ENCODE measurements around the gene NID2.
A peak's percentile ranks its signal among the peaks of the same experiment; 100 is the strongest.

NID2 gene

DNA sequence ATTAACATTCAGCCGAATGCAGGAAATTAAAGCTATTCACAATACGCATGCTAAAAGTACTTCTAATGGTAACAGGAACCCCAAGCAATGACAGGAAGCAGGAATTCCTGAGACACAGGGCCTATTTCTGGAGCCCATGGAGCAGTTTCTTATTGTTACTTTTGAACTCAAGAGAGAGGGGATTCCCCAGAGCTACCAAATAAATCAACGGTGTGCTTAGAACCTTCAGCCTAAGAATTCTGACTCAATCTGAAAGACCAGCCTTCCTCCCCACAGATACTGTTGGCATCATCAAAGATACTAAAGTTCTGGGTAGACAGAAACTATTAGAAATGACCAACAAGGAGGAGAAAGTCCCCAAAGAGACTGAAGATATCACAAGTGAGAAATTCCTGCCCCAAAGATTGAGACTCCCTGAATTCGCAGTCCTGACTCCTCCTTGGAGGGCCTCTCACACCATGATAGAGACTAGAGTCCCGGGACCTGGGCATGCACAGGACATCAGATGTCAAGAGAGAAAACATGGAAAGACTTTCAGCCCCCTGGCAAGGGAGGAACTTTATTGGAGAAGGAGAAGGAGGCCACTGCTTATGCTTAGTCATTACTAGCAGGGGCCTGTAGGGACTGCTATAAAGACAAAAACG, 46.8 kb downstream of the NID2 start:
- DNase-seq, result no peak

DNA sequence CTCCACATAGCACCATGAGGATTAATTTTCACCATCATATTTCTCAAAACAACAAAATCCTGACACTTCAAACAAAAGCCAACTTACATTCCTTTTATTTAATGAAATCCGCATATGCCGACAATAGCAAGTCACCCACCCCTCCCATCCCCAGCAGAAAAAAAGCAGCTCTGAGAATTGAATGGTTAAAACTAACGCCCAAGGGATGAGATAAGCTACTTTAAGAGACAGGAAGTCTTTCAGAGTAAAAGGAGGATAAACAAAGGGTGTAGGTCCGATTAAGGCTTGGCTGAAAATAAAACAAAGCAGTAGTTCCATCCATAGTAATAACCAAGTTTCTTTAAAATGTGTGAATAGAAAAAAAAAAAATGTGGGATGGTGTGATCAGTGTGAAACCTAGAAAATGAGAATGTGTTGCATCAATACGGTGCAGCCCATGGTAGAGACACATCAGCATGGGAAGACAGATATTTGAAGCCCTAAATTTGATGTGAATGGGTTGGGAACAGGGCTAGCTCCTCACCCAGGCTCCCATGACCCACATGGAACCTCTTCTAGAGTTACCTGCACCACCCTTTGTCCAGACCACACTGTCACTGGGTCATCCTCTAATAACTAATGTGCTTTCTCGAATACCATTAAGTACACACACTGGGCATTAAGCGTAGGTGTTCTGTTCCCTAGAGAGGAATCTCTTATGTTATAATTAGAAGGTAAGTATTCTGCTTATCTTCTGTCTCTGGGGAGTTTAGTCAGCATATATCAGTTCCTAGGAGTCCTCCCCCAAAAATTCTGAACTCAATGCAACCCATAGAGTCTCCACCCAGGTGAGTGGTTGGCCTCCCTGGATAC, 47.8 kb downstream of the NID2 start:
- DNase-seq, result no peak

DNA sequence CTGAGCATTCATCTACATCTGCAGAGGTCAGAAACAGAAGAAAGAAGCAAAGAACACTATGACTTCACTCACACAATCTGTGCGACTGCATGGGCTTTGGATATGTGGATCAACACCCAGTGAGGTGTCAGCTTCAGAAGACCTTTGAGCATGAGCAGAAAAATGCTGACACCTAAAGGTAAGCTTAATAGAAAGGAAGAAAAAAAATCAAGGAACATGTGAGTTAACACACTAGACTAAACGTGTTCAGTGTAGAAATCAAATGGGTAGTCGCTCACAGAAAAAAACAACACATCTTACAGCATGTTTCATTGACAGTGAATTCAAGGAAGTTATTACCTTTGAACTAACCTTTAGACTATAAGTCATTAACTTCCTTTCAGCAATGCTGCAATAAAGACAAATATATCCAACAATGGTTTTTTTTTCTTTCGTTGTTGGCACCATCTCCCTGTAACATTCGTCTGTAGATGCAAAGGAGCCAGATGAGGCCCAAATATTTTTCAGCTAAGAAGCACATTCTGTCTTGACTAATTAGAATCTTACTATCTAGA, 48.6 kb downstream of the NID2 start:
- DNase-seq, result no peak

DNA sequence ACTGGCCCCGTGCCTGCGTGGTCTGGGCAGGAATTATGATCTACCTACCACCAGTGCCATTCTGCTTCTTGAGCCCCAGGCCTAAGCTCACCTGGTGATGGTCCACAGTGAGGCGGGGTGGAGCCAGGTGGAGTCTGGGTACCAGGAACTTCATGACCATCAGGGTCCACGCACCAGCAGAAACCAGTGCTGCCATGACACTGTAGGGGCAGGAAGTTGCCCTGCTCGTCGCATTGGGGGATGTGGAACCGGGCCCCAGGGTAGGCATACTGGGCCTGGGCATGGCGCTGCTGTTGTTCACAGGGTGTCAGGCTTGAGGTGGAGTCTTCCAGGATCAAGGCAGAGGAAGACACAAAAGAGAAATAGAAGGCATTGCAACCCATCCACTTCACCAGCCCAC, 49.9 kb downstream of the NID2 start:
- DNase-seq, result no peak

DNA sequence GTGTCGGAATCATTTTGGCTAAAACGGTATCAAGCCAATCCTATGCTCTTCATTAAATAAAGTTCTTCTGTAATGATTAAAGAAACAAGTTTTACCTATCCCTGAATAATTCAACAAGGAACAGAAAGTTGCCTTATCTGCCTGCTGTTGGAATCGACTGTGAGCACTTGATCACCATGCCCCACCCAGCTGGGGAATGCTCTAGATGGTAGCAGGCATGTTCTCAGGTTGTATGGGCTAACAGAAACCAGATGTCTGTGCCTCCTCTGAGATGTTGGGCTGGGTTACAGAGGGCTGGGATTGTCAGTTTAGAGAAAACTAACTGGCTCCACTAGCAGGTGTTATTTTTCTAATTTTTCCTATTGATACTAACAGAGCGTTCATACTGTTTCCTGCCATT, 50.6 kb downstream of the NID2 start:
- DNase-seq, result no peak

DNA sequence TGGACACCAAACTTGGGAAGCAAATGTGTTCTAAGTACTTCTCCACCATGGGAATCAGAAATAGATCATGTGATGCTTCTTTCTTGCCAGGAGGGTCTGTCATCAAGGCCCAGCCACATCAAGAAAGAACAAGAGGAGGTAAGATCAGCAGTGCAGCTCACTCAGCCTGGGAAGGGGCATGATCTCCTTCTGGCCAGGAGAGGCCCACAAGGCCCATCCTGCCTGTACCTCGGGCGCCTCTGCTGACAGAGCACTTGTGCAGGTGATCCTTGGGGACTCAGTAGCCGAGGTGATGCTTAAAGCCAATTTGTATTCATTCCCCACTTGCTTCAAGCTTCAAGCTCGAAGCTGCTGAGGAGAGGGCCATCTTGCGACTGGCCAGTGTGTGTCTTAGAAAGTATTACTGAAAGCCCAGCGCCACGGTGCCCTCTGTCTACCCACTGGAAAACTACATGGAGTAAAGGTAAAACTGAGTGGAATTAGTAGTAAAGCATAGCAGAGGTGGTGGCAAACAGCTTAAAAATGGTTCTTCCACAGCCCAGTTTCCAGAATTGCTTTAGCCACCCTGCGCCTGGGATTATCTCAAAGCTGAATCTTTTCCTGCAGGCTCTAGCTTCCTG, 53.3 kb downstream of the NID2 start:
- peak; percentile 10 for DNase-seq

DNA sequence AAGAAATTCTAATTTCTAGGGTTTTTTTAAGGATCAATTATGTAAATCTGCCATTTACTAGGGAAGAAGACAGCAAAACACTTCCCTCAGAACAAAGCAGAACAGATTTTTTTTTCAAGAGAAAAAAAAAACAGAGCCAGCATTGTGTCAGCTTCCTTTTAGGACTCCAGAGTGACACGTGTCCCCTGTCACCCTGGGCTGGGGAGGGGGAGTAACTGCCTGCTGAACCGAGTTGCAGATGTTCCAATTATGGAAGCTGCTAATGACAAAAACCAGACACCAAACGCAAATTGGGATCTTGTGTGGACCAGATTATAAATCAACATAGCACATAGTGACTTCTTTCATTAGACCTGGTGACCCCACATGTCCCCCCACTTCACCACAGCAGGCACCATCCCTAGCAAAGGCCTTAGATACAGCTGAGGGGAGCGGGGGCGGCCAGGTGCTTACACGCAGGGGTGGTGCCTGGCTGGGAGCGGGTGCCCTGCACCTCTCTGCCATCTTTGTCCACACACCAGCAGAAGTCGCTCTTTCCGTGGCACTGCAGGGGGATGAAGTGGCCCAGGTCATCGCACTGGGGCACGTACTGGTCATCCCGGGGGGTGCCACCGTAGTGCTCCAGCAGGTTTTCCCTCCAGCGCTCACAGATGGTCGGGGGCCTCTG, 54.1 kb downstream of the NID2 start:
- no peak for DNase-seq

DNA sequence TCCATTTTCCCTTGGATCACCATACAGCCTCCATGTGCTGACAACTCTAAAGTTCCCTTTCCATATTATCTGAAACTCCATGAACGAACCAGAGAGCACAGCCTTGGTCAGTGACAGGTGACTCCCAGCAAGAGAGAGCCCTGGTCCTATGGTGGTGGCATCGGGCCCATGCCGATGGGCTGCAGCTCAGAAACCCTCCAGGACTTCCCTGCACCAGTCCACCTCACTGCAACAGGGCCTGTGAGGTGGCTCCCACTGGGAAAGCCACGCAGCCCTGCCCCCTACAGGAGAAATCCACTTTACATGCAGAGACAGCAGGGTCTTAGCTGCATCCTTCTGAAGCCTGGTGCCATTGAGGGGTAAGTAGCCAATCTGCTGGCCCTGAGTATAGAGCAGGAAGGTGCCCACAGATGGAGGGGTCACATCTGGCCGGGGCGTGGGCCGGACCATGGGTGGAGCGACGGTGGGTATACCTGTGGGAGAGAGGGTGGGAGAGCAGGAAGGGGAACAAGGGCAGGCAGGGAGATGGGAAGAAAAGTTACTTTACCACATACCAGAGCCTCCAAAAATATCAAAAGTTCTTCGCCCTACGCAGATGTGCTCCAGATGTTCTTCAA, 54.8 kb downstream of the NID2 start:
- no peak for DNase-seq

DNA sequence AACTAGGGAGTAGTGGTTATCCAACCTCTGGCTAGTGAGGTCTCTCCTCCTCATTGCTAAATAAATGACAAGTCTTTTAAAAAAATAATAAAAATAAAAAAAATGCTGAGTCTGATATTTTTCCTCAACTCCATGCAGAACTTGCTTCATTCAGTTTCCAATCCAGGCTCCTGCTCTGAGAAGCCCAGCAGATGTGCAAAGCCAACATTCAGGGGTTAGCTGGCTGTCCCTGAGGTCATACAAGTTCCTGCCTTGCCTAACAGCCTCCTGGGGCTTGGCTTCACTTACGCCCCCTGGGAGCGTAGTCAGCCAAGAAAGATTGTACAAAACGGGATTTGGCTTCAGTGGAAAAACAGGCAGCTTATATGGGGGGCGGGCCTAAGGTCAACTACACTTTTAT, 56.2 kb downstream of the NID2 start:
- no peak for DNase-seq

DNA sequence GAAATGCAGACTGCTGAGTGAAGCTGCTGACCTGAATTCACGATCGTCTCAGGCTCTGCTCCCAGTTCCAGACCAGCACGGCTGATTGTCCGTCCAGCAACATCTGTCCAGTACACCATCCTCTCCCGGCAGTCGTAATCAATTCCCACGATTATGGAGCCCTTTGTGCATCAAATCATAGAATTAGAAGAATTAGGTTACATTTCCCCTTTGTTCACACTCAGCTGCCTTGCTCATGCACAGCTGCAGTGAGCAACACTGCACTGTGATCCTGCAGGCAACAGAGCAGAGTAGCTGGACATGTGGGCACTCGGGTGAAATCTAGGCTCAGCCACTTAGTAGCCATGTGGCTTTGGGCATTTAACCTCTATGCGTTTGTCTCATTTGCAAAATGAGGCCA, 57.3 kb downstream of the NID2 start:
- no peak for DNase-seq

DNA sequence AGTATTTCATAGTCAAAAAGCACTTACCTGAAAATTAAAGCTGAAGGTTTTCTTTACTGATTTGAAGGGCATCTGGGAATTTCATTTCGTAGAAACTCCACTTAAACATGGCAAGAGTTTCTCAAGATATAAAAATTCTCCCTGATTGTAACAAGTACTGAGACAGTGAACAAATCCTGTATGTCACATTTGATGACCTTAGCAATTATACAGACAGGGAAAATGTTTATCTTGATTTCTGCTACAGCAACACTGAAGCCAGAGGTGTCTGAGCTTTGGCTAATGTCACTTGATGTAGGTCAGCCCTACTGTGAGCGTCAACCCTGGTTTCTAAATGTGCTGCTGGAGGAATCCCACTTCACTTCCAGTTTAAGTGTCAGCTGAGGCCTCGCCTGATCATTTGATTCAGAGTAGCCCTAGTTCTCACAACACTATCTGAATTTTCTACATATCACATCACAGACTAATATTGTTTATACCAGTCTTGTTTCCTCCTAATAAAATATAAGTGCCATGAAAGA, 58.6 kb downstream of the NID2 start:
- no peak for DNase-seq

DNA sequence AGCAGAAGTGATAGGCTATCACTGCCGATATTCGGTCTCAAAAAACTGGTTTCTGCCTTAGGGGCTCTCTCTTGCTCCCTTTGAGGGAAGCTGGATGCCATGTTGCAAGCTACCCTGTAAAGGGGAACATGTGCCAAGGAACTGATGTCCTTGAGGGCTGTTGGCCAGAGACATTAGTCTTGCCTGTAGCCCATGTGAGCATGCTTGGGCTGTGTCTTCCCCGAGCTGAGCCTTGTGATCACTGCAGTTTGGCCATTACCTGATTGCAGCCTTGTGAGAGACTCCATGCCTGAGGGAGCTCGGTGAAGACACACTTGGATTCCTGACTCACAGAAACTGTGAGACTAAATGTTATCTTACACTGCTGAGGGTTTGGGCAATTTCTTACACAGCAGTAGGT, 60.7 kb downstream of the NID2 start:
- no peak for DNase-seq

DNA sequence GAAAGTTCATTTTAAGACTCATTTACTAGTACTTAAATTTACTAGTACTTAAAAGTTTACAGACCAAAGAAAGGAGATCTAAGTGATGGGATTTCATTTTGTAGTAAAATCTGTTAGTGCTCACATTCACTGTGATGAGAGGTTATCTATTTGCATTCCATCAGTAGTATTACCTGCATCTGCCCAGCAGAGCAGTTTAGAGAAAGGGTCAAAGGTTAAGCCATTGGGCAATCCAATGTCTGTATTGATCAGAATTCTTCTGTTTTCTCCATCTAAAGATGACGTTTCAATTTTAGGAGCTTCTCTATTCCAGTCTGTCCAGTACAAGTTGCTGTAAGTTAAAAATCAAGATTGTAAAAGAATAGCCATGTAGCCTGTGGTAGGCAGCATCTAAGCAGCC, 61.2 kb downstream of the NID2 start:
- no peak for DNase-seq

DNA sequence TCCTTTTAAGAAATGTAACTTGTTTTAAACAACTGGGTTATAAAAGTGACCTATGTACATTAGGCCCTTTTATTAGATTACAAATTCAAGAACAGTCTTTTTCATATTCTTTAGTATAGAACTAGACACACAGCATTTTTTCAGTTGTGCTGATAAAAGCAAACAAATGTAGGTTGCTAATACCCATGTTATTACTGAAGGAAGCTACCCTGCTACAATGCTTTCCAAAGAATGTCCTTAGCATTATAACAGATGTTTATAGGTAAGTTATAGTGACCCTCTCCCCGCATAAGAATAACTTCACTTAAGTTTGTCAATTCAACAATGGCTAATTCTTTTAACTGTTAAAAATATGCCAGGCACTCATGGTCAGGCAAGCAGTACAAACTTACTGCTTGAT, 61.6 kb downstream of the NID2 start:
- no peak for DNase-seq

DNA sequence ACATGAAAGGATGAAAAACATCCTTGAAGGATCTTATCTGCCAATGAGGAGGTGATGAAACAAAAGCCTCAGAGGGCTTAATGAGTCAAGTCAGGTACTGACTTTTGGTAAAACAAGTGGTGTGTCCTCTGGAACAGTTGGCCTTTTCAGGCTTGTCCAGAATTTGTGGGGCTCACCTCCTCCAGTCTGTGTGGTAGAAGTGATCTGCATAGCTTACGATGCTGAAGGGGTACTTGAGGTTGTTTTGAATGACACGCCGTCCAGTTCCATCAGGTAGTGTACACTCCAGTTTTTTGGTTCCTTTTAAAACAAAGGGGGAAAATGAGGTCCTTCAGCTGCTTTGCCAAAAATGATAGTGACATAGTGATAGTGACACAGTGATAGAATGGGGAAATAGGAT, 62.5 kb downstream of the NID2 start:
- DNase-seq, result no peak

DNA sequence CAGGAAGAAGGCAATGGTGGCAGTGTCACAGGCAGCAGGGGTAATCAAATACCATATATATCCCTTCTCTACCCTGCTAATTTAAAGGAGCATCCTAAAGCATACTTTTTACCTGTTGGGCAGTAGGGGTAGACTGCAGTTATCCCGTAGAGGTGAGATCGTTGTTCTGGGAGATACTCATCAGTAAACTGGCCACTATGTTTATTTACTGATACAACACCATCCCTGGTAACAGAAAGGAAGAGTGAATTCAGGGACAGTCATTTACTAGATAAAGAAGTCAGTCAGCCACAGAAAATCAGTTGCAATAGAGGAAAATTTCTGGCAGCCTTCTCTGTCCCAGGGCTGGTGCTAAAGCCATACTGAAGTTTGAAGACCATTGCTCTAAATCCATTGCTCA, 63.2 kb downstream of the NID2 start:
- DNase-seq, result no peak

DNA sequence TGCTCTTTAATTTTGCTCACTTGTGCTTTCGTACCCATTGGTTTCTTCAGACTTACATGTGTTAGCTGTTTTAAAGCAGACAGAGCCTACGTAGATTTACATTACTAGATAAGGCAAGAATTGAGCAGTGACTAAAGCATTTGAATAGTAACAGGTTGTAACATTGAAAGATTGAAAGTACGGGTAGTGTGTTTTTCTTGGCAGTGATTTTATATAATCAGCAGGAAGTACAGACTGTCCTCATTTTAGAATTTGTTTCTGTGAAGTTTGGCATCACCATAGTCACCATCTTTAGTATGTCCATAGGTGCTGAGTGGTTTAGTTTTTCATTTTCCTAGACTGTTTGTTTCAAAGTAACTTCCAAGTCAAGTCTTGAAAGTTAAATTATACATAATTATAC, 65.5 kb downstream of the NID2 start:
- DNase-seq, result no peak

DNA sequence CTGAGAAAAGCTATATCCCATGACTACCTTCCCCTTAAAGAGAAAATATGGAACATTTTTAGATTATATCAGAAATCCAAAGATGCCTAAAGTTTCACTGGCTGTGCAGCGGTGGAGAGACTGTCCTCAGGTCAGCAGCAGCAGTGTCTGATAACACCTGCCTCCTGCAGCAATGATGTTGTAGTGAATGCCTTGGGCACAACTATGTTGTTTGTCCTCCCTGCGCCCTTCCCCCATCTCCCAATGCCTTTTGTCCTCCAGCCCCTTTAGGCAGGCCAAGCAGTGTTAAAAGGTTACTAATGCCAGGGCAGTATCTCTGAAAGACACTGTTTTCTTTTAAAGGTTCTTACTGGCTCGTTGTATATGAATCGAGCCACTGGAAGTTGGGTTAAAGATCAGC, 66.3 kb downstream of the NID2 start:
- no peak for DNase-seq

DNA sequence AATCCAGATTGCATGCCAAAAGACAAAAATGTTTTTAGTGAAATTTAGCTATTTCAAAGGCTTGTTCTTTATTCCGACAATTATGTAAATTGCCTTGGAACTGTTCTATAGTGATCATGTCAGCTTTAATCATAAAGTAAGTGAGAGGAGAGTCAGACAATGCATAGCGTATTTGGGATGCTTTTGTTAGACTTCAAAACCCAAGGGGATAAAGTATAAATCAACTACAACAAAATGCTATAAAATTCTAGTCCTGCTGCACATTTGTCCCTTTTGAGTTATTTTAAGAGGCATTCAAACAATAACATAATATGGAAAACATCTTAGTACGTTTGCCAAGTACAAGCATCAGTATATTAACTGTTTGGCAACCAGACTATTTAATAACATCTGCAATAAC, 68.2 kb downstream of the NID2 start:
- no peak for DNase-seq

DNA sequence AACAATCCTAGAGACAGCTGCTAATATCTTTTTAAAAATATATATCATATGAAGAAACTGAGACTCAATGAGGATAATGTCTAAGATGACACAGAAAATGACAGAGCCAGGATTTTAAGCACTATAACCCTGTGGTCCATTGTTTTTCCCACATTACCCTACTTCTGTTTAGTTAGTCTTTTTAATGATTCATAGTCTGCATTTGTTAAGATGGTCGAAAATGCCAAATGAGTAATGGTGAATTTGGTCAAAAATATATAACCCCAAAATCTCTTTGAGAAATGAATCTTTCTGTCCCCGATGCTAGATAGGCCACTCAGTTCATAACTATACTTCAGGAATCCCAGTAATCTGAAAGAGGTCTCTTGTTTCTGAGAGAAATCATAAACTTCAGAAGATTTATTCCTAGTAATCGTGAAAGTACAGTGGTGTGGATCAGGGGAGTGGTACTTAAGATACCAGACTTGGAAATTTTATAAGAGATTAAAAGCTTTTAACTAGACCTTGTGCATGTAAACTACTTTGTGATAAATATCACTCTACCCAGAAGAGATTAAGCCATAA, 68.8 kb downstream of the NID2 start:
- no peak for DNase-seq

DNA sequence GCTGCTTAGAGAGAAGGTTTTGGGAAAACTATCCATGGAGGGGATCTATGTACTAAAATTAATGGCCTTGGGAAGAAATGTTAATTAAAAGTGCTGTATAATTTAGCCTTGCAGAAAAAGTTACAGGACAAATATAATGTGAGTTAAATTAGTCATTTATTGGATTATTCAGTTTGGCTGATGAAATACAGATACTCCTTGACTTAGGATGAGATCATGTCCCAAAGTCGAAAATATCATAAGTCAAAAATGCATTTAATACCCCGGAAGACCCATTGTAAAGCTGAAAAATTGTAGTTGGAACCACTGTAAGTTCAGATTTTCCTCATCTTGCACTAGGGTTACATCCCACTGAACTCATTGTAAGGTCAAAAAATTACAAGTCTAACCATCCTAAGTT, 69.8 kb downstream of the NID2 start:
- DNase-seq, result no peak

DNA sequence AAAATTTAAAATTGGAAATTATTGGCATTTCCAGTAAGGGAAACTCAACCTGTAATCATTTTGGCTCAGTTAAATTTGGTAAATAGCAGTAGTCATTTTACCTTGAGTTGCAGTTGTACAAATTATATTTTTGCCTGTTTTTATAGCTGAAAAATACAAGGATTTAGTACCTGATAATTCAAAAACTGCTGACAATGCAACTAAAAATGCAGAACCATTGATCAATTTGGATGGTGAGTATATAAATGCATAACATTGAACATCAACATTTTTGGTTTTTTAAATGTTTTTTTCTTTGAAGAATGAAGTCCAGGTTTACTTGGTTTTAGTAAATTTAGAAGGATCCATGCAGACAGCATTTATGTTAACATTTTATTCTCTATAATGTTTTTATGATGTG, 70.5 kb downstream of the NID2 start:
- no peak for DNase-seq

Data from NCI-H524 treated with DMSO at 0.1 percent for 48 hours (cell line).